Liver (tissue), 9 donors: ENCODE data around the gene OLFML2B. TPM values are rescaled to one million over a fixed set of nuclear protein-coding genes. Genes with fewer than 3 reads are reported as not detected.

Experiments
- DNase-seq: peaks from one replicate; pipeline ENCODE4 v3.0.0-alpha.2; 2017; ENCODE audit warnings: low spot score
- H3K27ac ChIP-seq, 2 donors: one replicate each; pipeline ENCODE4 v1.7.0; 2013; ENCODE audit warnings: inconsistent platforms in 2 of 2, low read length in 2 of 2, control low read depth in 1 of 2, low read depth in 1 of 2, mild to moderate bottlenecking in 1 of 2
- H3K27me3 ChIP-seq, 4 donors: one replicate each; pipeline versions ENCODE4 v1.6.1 to v1.7.0; 2013; ENCODE audit warnings: low read length in 3 of 4, inconsistent platforms in 1 of 4, mild to moderate bottlenecking in 1 of 4, moderate library complexity in 1 of 4; ENCODE audit not compliant: control insufficient read depth in 4 of 4, insufficient read depth in 4 of 4
- H3K36me3 ChIP-seq, 4 donors: one replicate each; pipeline versions ENCODE4 v1.6.1 to v1.7.0; 2013; ENCODE audit warnings: low read length in 3 of 4, mild to moderate bottlenecking in 3 of 4, low read depth in 1 of 4, moderate library complexity in 1 of 4; ENCODE audit not compliant: control insufficient read depth in 4 of 4, insufficient read depth in 3 of 4
- H3K4me1 ChIP-seq, 4 donors: one replicate each; pipeline versions ENCODE4 v1.6.1 to v1.7.0; 2013; ENCODE audit warnings: low read length in 3 of 4, mild to moderate bottlenecking in 3 of 4, moderate library complexity in 1 of 4; ENCODE audit not compliant: control insufficient read depth in 4 of 4, insufficient read depth in 4 of 4
- H3K4me3 ChIP-seq, 3 donors: one replicate each; pipeline versions ENCODE4 v1.6.1 to v1.7.0; 2013; ENCODE audit warnings: low read length in 3 of 3, control low read depth in 1 of 3, low read depth in 1 of 3, mild to moderate bottlenecking in 1 of 3
- H3K9ac ChIP-seq, 2 donors: one replicate each; pipeline ENCODE4 v1.7.0; 2013; ENCODE audit warnings: low read length in 2 of 2, mild to moderate bottlenecking in 2 of 2, moderate library complexity in 2 of 2, control low read depth in 1 of 2, low read depth in 1 of 2
- H3K9me3 ChIP-seq, 4 donors: one replicate each; pipeline versions ENCODE4 v1.6.1 to v1.7.0; 2013; ENCODE audit warnings: low read length in 3 of 4; ENCODE audit not compliant: control insufficient read depth in 4 of 4
- EGR1 ChIP-seq, 2 donors: IDR thresholded peaks; 2 replicates each; pipeline ENCODE4 v1.6.1; 2016 to 2018; ENCODE audit warnings: antibody characterized with exemption in 2 of 2, low read depth in 2 of 2
- FOXA1 ChIP-seq: IDR thresholded peaks from 2 replicates; pipeline ENCODE4 v1.6.1; 2016; ENCODE audit warnings: antibody characterized with exemption
- FOXA2 ChIP-seq: IDR thresholded peaks from 2 replicates; pipeline ENCODE4 v1.6.1; 2016; ENCODE audit warnings: antibody characterized with exemption
- GABPA ChIP-seq, 2 donors: IDR thresholded peaks in 1 of 2; conservative IDR thresholded peaks in 1 of 2; 2 replicates each; pipeline ENCODE4 v1.6.1; 2016; ENCODE audit warnings: antibody characterized with exemption in 2 of 2, mild to moderate bottlenecking in 1 of 2, moderate library complexity in 1 of 2
- HNF4A ChIP-seq, 2 donors: conservative IDR thresholded peaks; 2 replicates each; pipeline ENCODE4 v1.6.1; 2016; ENCODE audit warnings: antibody characterized with exemption in 2 of 2, mild to moderate bottlenecking in 2 of 2
- HNF4G ChIP-seq: IDR thresholded peaks from 2 replicates; pipeline ENCODE4 v1.6.1; 2016; ENCODE audit warnings: antibody characterized with exemption
- JUND ChIP-seq, 2 donors: IDR thresholded peaks; 2 replicates each; pipeline ENCODE4 v1.6.1; 2016; ENCODE audit warnings: antibody characterized with exemption in 2 of 2
- NR2F2 ChIP-seq: IDR thresholded peaks from 2 replicates; pipeline ENCODE4 v1.6.1; 2016; ENCODE audit warnings: antibody characterized with exemption
- RAD21 ChIP-seq, 2 donors: IDR thresholded peaks; 2 replicates each; pipeline ENCODE4 v1.6.1; 2016; ENCODE audit warnings: antibody characterized with exemption in 2 of 2, mild to moderate bottlenecking in 2 of 2
- RXRA ChIP-seq, 2 donors: IDR thresholded peaks; 2 replicates each; pipeline ENCODE4 v1.6.1; 2017 to 2018; ENCODE audit warnings: antibody characterized with exemption in 2 of 2, mild to moderate bottlenecking in 1 of 2
- SP1 ChIP-seq: IDR thresholded peaks from 2 replicates; pipeline ENCODE4 v1.6.1; 2018; ENCODE audit warnings: antibody characterized with exemption, mild to moderate bottlenecking
- TAF1 ChIP-seq: conservative IDR thresholded peaks from 2 replicates; pipeline ENCODE4 v1.6.1; 2016; ENCODE audit warnings: antibody characterized with exemption, mild to moderate bottlenecking
- YY1 ChIP-seq: IDR thresholded peaks from 2 replicates; pipeline ENCODE4 v1.6.1; 2016; ENCODE audit warnings: antibody characterized with exemption, mild to moderate bottlenecking
- WGBS: extraction: QIAGEN DNeasy Blood & Tissue Kit; methylation state at CpG from one replicate; pipeline ENCODE4 v1.1.7; 2013; 5-methylcytosine and 5-hydroxymethylcytosine counted together
- polyA plus RNA-seq, 2 donors: library from polyadenylated mRNA; stranded (reverse) in 1 of 2; unstranded in 1 of 2; fragments of 200-250 nt in 1 of 2; fragments of >200 nt in 1 of 2; fragmentation: Nextera tagmentation in 1 of 2; extraction: Ambion mirVana in 1 of 2; gene quantifications; one replicate each; pipeline versions ENCODE4 v1.2.1 to v1.2.3, GENCODE V29; 2013 to 2015
- total RNA-seq, 2 donors: library from RNA; depleted of rRNA; stranded (reverse); fragments of >200 nt; gene quantifications; one replicate each; pipeline ENCODE4 v1.2.3, GENCODE V29; 2014
- TF ChIP-seq, protein P1 (sequence below): IDR thresholded peaks from 2 replicates; pipeline ENCODE4 v1.6.1; 2016; ENCODE audit warnings: antibody characterized with exemption, mild to moderate bottlenecking
- TF ChIP-seq, protein P2 (sequence below): IDR thresholded peaks from 2 replicates; pipeline ENCODE4 v1.6.1; 2016; ENCODE audit warnings: antibody characterized with exemption
- TF ChIP-seq, protein P3 (sequence below): fragments of 150-350 bp; IDR thresholded peaks from 2 replicates; pipeline ENCODE4 v1.5.1; 2017; ENCODE audit warnings: improper control_type of control experiment, low read depth, low read length; ENCODE audit not compliant: missing input control
- TF ChIP-seq, protein P4 (sequence below): IDR thresholded peaks from 2 replicates; pipeline ENCODE4 v1.6.1; 2016; ENCODE audit warnings: antibody characterized with exemption
- TF ChIP-seq, protein P5 (sequence below): IDR thresholded peaks from 2 replicates; pipeline ENCODE4 v1.6.1; 2016; ENCODE audit warnings: antibody characterized with exemption
- donor health status: healthy.
- donor health status: healthy.
- donor health status: healthy.
- donor health status: healthy.
- donor health status: healthy.

OLFML2B gene
- total and polyA plus RNA-seq, 4 donors, result 0.54 to 0.84 (median 0.74) TPM

DNA sequence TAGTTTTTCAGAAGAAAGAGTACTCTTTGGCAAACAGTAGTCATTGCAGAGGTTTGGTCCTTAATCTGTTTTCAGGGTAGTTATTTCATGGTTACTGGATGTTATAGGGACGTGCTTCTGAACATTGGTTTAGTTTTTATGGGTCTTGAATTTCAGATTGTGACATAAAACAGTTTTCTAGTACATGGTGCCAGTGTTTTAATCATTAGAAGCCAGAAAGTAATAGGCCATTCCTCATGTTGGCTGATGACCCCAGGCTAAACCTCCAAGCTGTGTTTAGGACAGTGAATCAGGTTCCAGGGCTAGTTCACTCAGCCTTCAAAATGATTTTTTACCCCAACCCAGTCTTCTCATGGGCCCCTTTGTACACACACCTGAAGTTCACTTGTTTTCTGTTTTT is 73.3 kb downstream of the OLFML2B start:
- Histone ChIP-seq H3K4me1 (no peaks in the 10 kb centered on the region), H3K27me3 (no peaks in the 10 kb centered on the region), H3K4me3 (no peak overlapping the region), H3K27ac (no peak overlapping the region), H3K9me3 (no peaks in the 10 kb centered on the region), H3K9ac (no peak overlapping the region), H3K36me3 (no peaks in the 10 kb centered on the region)
- no peak for DNase-seq
- 95% methylated on average over 1 of the region's 1 CpG for WGBS
- TF ChIP-seq YY1 (no peak), HNF4A (conservative IDR thresholded peaks at IDR 0.05) (no peak), JUND (IDR thresholded peaks at IDR 0.05) (no peak), RAD21 (IDR thresholded peaks at IDR 0.05) (no peak), RXRA (IDR thresholded peaks at IDR 0.05) (no peak), NR2F2 (no peak)
- TF ChIP-seq, protein P1, sequence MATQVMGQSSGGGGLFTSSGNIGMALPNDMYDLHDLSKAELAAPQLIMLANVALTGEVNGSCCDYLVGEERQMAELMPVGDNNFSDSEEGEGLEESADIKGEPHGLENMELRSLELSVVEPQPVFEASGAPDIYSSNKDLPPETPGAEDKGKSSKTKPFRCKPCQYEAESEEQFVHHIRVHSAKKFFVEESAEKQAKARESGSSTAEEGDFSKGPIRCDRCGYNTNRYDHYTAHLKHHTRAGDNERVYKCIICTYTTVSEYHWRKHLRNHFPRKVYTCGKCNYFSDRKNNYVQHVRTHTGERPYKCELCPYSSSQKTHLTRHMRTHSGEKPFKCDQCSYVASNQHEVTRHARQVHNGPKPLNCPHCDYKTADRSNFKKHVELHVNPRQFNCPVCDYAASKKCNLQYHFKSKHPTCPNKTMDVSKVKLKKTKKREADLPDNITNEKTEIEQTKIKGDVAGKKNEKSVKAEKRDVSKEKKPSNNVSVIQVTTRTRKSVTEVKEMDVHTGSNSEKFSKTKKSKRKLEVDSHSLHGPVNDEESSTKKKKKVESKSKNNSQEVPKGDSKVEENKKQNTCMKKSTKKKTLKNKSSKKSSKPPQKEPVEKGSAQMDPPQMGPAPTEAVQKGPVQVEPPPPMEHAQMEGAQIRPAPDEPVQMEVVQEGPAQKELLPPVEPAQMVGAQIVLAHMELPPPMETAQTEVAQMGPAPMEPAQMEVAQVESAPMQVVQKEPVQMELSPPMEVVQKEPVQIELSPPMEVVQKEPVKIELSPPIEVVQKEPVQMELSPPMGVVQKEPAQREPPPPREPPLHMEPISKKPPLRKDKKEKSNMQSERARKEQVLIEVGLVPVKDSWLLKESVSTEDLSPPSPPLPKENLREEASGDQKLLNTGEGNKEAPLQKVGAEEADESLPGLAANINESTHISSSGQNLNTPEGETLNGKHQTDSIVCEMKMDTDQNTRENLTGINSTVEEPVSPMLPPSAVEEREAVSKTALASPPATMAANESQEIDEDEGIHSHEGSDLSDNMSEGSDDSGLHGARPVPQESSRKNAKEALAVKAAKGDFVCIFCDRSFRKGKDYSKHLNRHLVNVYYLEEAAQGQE, result no peak

DNA sequence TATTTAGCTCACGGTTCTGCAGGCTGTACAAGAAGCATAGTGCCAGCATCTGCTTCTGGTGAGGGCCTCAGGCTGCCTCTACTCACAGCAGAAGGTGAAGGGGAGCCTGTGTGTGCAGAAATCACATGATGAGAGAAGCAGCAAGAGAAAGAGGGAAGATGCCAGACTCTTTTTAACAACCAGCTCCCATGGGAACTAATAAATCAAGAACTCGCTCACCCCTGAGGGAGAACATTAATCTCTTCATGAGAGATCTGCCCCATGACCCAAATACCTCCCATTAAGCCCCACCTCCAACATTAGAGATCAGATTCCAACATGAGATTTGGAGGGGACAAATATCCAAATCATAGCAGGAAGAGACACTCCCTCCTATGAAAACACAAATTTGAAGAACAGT is 74.1 kb downstream of the OLFML2B start:
- peaks cover 0 to 6% (median 2%) of the 10 kb centered on the region in 4 donors for H3K36me3 ChIP-seq
- H3K27me3 ChIP-seq, result no peaks in the 10 kb centered on the region
- H3K4me1 ChIP-seq, result no peaks in the 10 kb centered on the region
- H3K9me3 ChIP-seq, result no peaks in the 10 kb centered on the region
- no peak overlapping the region for H3K4me3 ChIP-seq
- TF ChIP-seq HNF4G (no peak), EGR1 (IDR thresholded peaks at IDR 0.05; ENCODE audit: low read depth in 2 of 2) (no peak), RXRA (IDR thresholded peaks at IDR 0.05) (no peak), FOXA1 (no peak), SP1 (no peak), NR2F2 (no peak), FOXA2 (no peak), RAD21 (IDR thresholded peaks at IDR 0.05) (no peak), JUND (IDR thresholded peaks at IDR 0.05) (no peak), YY1 (no peak), HNF4A (conservative IDR thresholded peaks at IDR 0.05) (no peak), TAF1 (no peak), GABPA (IDR thresholded peaks at IDR 0.05 in 1 of 2, conservative IDR thresholded peaks at IDR 0.05 in 1 of 2) (no peak)
- TF ChIP-seq, protein P2, sequence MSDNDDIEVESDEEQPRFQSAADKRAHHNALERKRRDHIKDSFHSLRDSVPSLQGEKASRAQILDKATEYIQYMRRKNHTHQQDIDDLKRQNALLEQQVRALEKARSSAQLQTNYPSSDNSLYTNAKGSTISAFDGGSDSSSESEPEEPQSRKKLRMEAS, result no peak
- TF ChIP-seq, protein P1, result no peak
- TF ChIP-seq, protein P3, sequence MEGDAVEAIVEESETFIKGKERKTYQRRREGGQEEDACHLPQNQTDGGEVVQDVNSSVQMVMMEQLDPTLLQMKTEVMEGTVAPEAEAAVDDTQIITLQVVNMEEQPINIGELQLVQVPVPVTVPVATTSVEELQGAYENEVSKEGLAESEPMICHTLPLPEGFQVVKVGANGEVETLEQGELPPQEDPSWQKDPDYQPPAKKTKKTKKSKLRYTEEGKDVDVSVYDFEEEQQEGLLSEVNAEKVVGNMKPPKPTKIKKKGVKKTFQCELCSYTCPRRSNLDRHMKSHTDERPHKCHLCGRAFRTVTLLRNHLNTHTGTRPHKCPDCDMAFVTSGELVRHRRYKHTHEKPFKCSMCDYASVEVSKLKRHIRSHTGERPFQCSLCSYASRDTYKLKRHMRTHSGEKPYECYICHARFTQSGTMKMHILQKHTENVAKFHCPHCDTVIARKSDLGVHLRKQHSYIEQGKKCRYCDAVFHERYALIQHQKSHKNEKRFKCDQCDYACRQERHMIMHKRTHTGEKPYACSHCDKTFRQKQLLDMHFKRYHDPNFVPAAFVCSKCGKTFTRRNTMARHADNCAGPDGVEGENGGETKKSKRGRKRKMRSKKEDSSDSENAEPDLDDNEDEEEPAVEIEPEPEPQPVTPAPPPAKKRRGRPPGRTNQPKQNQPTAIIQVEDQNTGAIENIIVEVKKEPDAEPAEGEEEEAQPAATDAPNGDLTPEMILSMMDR, result no peak
- TF ChIP-seq, protein P4, sequence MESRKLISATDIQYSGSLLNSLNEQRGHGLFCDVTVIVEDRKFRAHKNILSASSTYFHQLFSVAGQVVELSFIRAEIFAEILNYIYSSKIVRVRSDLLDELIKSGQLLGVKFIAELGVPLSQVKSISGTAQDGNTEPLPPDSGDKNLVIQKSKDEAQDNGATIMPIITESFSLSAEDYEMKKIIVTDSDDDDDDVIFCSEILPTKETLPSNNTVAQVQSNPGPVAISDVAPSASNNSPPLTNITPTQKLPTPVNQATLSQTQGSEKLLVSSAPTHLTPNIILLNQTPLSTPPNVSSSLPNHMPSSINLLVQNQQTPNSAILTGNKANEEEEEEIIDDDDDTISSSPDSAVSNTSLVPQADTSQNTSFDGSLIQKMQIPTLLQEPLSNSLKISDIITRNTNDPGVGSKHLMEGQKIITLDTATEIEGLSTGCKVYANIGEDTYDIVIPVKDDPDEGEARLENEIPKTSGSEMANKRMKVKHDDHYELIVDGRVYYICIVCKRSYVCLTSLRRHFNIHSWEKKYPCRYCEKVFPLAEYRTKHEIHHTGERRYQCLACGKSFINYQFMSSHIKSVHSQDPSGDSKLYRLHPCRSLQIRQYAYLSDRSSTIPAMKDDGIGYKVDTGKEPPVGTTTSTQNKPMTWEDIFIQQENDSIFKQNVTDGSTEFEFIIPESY, result no peak
- TF ChIP-seq, protein P5, sequence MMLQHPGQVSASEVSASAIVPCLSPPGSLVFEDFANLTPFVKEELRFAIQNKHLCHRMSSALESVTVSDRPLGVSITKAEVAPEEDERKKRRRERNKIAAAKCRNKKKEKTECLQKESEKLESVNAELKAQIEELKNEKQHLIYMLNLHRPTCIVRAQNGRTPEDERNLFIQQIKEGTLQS, result no peak
- H3K27ac ChIP-seq, result no peak overlapping the region
- no peak overlapping the region for H3K9ac ChIP-seq
- DNase-seq, result no peak
- WGBS, result 91% methylated on average over 2 of the region's 2 CpGs
